G401 (cell line): ENCODE results near the gene TGM2. TPM values are rescaled to one million over a fixed set of nuclear protein-coding genes. Genes with fewer than 3 reads are reported as not detected.

ENCODE experiments used
- DNase-seq: peaks from one replicate; pipeline ENCODE4 v3.0.0-alpha.2; 2015; ENCODE audit warnings: low spot score
- in situ Hi-C: cut with HindIII; loops from 2 replicates; pipeline ENCODE4 v1.10.0; 2016; ENCODE audit warnings: low sequenced_read_pairs, mixed read lengths
- total RNA-seq: library from RNA; depleted of rRNA; stranded (reverse); fragments of >200 nt; shearing (Covaris generic); gene quantifications from 2 replicates; pipeline ENCODE4 v1.2.3, GENCODE V29; 2014

TGM2 gene
- total RNA-seq, 1 experiment from 2014 or later: 23.4 TPM

- in situ Hi-C loops: loop anchor here (5.0 kb wide), 1 partner anchor 94 kb away; no protein-coding TSS in a partner anchor
- no peak for DNase-seq
Observed at GRCh38 chr20:38166703-38167233, 1.7 kb upstream of the TGM2 start.

- DNase-seq: no peak
- in situ Hi-C loops: loop anchor here (5.0 kb wide), 1 partner anchor 94 kb away; no protein-coding TSS in a partner anchor
Observed at GRCh38 chr20:38165966-38166702, 1.1 kb upstream of the TGM2 start.

- in situ Hi-C loops: loop anchor here (5.0 kb wide), 1 partner anchor 92 kb away; no protein-coding TSS in a partner anchor
- no peak for DNase-seq
Observed at GRCh38 chr20:38164624-38165088, 414 bp downstream of the TGM2 start.

GRCh38 chr20:38164069-38164468, 1.0 kb downstream of the TGM2 start:
- no peak for DNase-seq
- in situ Hi-C loops: no loop called here

- no peak for DNase-seq
- in situ Hi-C loops: no loop called here
Observed at GRCh38 chr20:38162878-38163875, 1.9 kb downstream of the TGM2 start.

- no peak for DNase-seq
- in situ Hi-C loops: no loop called here
Observed at GRCh38 chr20:38162149-38162548, 2.9 kb downstream of the TGM2 start.

- DNase-seq: no peak
- in situ Hi-C loops: no loop called here
Observed at GRCh38 chr20:38161412-38161774, 3.7 kb downstream of the TGM2 start.

GRCh38 chr20:38159957-38160756, 4.9 kb downstream of the TGM2 start:
- DNase-seq: no peak
- in situ Hi-C loops: no loop called here

GRCh38 chr20:38159566-38159956, 5.5 kb downstream of the TGM2 start:
- in situ Hi-C loops: no loop called here
- no peak for DNase-seq

GRCh38 chr20:38158701-38159351, 6.2 kb downstream of the TGM2 start:
- no peak for DNase-seq
- in situ Hi-C loops: no loop called here

- DNase-seq: no peak
- in situ Hi-C loops: no loop called here
Observed at GRCh38 chr20:38157635-38158495, 7.2 kb downstream of the TGM2 start.

GRCh38 chr20:38156888-38157634, 8.0 kb downstream of the TGM2 start:
- in situ Hi-C loops: no loop called here
- no peak for DNase-seq

- in situ Hi-C loops: no loop called here
- DNase-seq: no peak
Observed at GRCh38 chr20:38156280-38156679, 8.8 kb downstream of the TGM2 start.

- no peak for DNase-seq
- in situ Hi-C loops: no loop called here
Observed at GRCh38 chr20:38155811-38156210, 9.3 kb downstream of the TGM2 start.

GRCh38 chr20:38153401-38153800, 11.7 kb downstream of the TGM2 start:
- in situ Hi-C loops: no loop called here
- no peak for DNase-seq

- DNase-seq: no peak
- in situ Hi-C loops: no loop called here
Observed at GRCh38 chr20:38152621-38153221, 12.3 kb downstream of the TGM2 start.
